K562 (cell line): Measurements from ENCODE around the gene NOPCHAP1. TPM values are rescaled to one million over a fixed set of nuclear protein-coding genes. Genes with fewer than 3 reads are reported as not detected.
A peak's percentile ranks its signal among the peaks of the same experiment; 100 is the strongest.

ENCODE experiments used
- ATAC-seq: fragments of 200-7000 bp; cut with Tn5 transposase; 3 replicates; pipeline ENCODE4 v1.9.1; 2020; ENCODE audit warnings: moderate library complexity
- BruUV-seq: library from RNA; stranded (reverse); fragments of 400-500 nt; replicated peaks from 2 replicates; lab custom pipeline; 2021; lab: Mats Ljungman, UMichigan
- CTCF ChIA-PET: fragments of 300-600 bp; formaldehyde crosslinking; extraction: SDS; loops from one replicate; lab custom pipeline; 2021; ENCODE audit warnings: low intra/inter-chr PET ratio; lab: Yijun Ruan, JAX
- POLR2A ChIA-PET: fragments of 300-600, 350-650 bp; sonication (Branson Sonifier 250); formaldehyde crosslinking; extraction: SDS; loops from one replicate; lab custom pipeline; 2021; ENCODE audit warnings: antibody characterized with exemption, inconsistent platforms; lab: Yijun Ruan, JAX
- DNase-seq, 4 experiments: peaks; one replicate each; pipeline versions ENCODE4 v3.0.0 to v3.0.0-alpha.2; 2011 to 2018; ENCODE audit warnings: low spot score in 3 of 4, mixed read lengths in 3 of 4; ENCODE audit errors: extremely low read depth in 1 of 4
- FAIRE-seq: peaks from 2 replicates; lab custom pipeline; 2011; peaks lifted over from hg19 to GRCh38; lab: Jason Lieb, UNC
- H2AFZ ChIP-seq: 2 replicates; pipeline ENCODE4 v1.6.0; 2011; ENCODE audit warnings: low read depth, low read length, control low read depth, inconsistent platforms
- H3K27ac ChIP-seq: fragments of 200-600 bp; 3 replicates; pipeline ENCODE4 v1.8.0; 2011; ENCODE audit warnings: low read depth, mild to moderate bottlenecking, control low read depth, inconsistent platforms, low read length, moderate library complexity, mixed read lengths; ENCODE audit errors: extremely low read depth
- H3K27me3 ChIP-seq, 2 experiments: fragments of 300-600 bp in 1 of 2; 2 replicates in 1 of 2; 3 replicates in 1 of 2; pipeline versions ENCODE4 v1.6.0 to v1.8.0; 2011; ENCODE audit warnings: inconsistent platforms in 2 of 2, low read length in 2 of 2, mild to moderate bottlenecking in 1 of 2, mixed read lengths in 1 of 2, moderate library complexity in 1 of 2; ENCODE audit not compliant: control insufficient read depth in 2 of 2, insufficient read depth in 2 of 2
- H3K36me3 ChIP-seq: fragments of 300-600 bp; 3 replicates; pipeline ENCODE4 v1.8.0; 2011; ENCODE audit warnings: mild to moderate bottlenecking, low read length, inconsistent platforms; ENCODE audit not compliant: control insufficient read depth, insufficient read depth
- H3K4me1 ChIP-seq, 2 experiments: fragments of 200-600 bp in 1 of 2; replicated peaks in 1 of 2; 2 replicates in 1 of 2; 3 replicates in 1 of 2; pipeline versions ENCODE4 v1.5.1 to v1.8.0; 2011; ENCODE audit warnings: inconsistent platforms in 2 of 2, low read length in 2 of 2, mild to moderate bottlenecking in 1 of 2, mixed read lengths in 1 of 2, moderate library complexity in 1 of 2; ENCODE audit not compliant: control insufficient read depth in 2 of 2, insufficient read depth in 2 of 2
- H3K4me2 ChIP-seq: 2 replicates; pipeline ENCODE4 v1.6.1; 2011; ENCODE audit warnings: low read length, control low read depth, inconsistent platforms, mixed read lengths; ENCODE audit not compliant: insufficient read depth
- H3K4me3 ChIP-seq: fragments of 200-600 bp; sonication (generic), shearing (Covaris generic); 2 replicates; pipeline ENCODE4 v1.5.1; 2016; ENCODE audit warnings: control low read depth, inconsistent platforms
- H3K79me2 ChIP-seq: fragments of 200-600 bp; 3 replicates; pipeline ENCODE4 v1.8.0; 2011; ENCODE audit warnings: low read length, inconsistent platforms; ENCODE audit not compliant: control insufficient read depth, insufficient read depth
- H3K9ac ChIP-seq, 2 experiments: 2 replicates each; pipeline versions ENCODE4 v1.6.0 to v1.6.1; 2011; ENCODE audit warnings: low read depth in 2 of 2, low read length in 2 of 2, control low read depth in 1 of 2, inconsistent platforms in 1 of 2, mild to moderate bottlenecking in 1 of 2, mixed read lengths in 1 of 2; ENCODE audit not compliant: insufficient read depth in 1 of 2
- H3K9me1 ChIP-seq: one replicate; pipeline ENCODE4 v1.6.0; 2011; ENCODE audit warnings: inconsistent platforms, mild to moderate bottlenecking, low read length, moderate library complexity; ENCODE audit not compliant: control insufficient read depth, insufficient read depth
- H3K9me3 ChIP-seq: replicated peaks from 2 replicates; pipeline ENCODE4 v1.5.1; 2011; ENCODE audit warnings: low read depth, low read length, inconsistent platforms; ENCODE audit not compliant: control insufficient read depth, insufficient read depth
- H4K20me1 ChIP-seq: replicated peaks from 2 replicates; pipeline ENCODE4 v1.6.1; 2011; ENCODE audit warnings: low read length, inconsistent platforms, mixed read lengths; ENCODE audit not compliant: control insufficient read depth, insufficient read depth
- ARHGAP35 ChIP-seq: fragments of 450-650 bp; IDR thresholded peaks from 2 replicates; pipeline ENCODE4 v1.6.1; 2018; ENCODE audit not compliant: partially characterized antibody
- BRD9 ChIP-seq: fragments of 450-650 bp; IDR thresholded peaks from 2 replicates; pipeline ENCODE4 v1.6.1; 2018; ENCODE audit warnings: low read depth; ENCODE audit not compliant: partially characterized antibody
- CBX1 ChIP-seq: sonication (generic); IDR thresholded peaks from 2 replicates; pipeline ENCODE4 v1.6.1; 2016; ENCODE audit warnings: antibody characterized with exemption, low read depth, mild to moderate bottlenecking
- L3MBTL2 ChIP-seq: fragments of 450-650 bp; IDR thresholded peaks from 2 replicates; pipeline ENCODE4 v1.6.1; 2016; ENCODE audit warnings: mild to moderate bottlenecking, moderate library complexity
- NCOA6 ChIP-seq: fragments of 450-650 bp; IDR thresholded peaks from 2 replicates; pipeline ENCODE4 v1.6.1; 2017; ENCODE audit warnings: mild to moderate bottlenecking
- RBBP5 ChIP-seq: fragments of 200-600 bp; sonication (generic); IDR thresholded peaks from 2 replicates; pipeline ENCODE4 v1.6.1; 2012; ENCODE audit warnings: borderline replicate concordance, mild to moderate bottlenecking, low read length, control low read depth, inconsistent platforms; ENCODE audit not compliant: insufficient read depth, poor library complexity, severe bottlenecking
- RBM34 ChIP-seq: fragments of 200-400 bp; formaldehyde crosslinking; IDR thresholded peaks from 2 replicates; pipeline ENCODE4 v1.6.1; 2018; ENCODE audit warnings: low read length, borderline replicate concordance; ENCODE audit not compliant: insufficient read depth
- STAT5A ChIP-seq: IDR thresholded peaks from 2 replicates; pipeline ENCODE4 v1.6.1; 2012; ENCODE audit warnings: low read length, inconsistent platforms, borderline replicate concordance
- WGBS: fragments of 100-300 bp; shearing (Covaris generic); methylation state at CpG from one replicate; pipeline ENCODE4 v1.1.6; 2016; ENCODE audit warnings: low coverage, mixed read lengths; ENCODE audit not compliant: insufficient coverage; ENCODE audit errors: missing lambda C conversion rate; 5-methylcytosine and 5-hydroxymethylcytosine counted together
- in situ Hi-C: fragments of 300-500 bp; cut with MboI; formaldehyde crosslinking; loops from 4 replicates; pipeline ENCODE4 v1.15.0; 2018; ENCODE audit warnings: inconsistent platforms, mixed read lengths
- intact Hi-C: fragments of 100-400 bp; cut with micrococcal nuclease; formaldehyde crosslinking; loops from 2 replicates; pipeline ENCODE4 v1.14.2; 2022
- polyA plus RNA-seq, 8 experiments: library from polyadenylated mRNA; depleted of rRNA in 4 of 8; stranded (reverse) in 5 of 8; unstranded in 3 of 8; fragments of >200 nt; fragmentation: Nextera tagmentation in 2 of 8; fragmentation: Illumina TruSeq in 1 of 8; extraction: Ambion mirVana in 2 of 8; extraction: Trizol in 1 of 8; gene quantifications; 2 replicates each; pipeline versions ENCODE4 v1.2.1 to v1.2.3, GENCODE V29; 2011 to 2014; ENCODE audit warnings: inconsistent platforms in 1 of 8, missing spikeins in 1 of 8
- total RNA-seq, 7 experiments: library from RNA; depleted of rRNA in 6 of 7; stranded (reverse); fragments of >200 nt in 6 of 7; fragmentation: Illumina TruSeq in 2 of 7; extraction: Trizol in 2 of 7; gene quantifications; 2 replicates each; pipeline versions ENCODE4 v1.2.1 to v1.2.3, GENCODE V29; 2011 to 2021; ENCODE audit warnings: low replicate concordance in 1 of 7
- TF ChIP-seq, protein P1 (sequence below), 2 experiments: fragments of 450-650 bp; conservative IDR thresholded peaks; 2 replicates each; pipeline ENCODE4 v1.6.1; 2017; ENCODE audit warnings: mild to moderate bottlenecking in 2 of 2, moderate library complexity in 2 of 2
- TF ChIP-seq, protein P2 (sequence below): fragments of 450-650 bp; IDR thresholded peaks from 2 replicates; pipeline ENCODE4 v1.6.1; 2018; ENCODE audit not compliant: partially characterized antibody

The NOPCHAP1 gene
- total and polyA plus RNA-seq, 9 of the 15 experiments (the other 6 are each of a cell fraction or from before 2014, with no cell fraction given), result 19.4 to 108 (median 33.4) TPM

DNA sequence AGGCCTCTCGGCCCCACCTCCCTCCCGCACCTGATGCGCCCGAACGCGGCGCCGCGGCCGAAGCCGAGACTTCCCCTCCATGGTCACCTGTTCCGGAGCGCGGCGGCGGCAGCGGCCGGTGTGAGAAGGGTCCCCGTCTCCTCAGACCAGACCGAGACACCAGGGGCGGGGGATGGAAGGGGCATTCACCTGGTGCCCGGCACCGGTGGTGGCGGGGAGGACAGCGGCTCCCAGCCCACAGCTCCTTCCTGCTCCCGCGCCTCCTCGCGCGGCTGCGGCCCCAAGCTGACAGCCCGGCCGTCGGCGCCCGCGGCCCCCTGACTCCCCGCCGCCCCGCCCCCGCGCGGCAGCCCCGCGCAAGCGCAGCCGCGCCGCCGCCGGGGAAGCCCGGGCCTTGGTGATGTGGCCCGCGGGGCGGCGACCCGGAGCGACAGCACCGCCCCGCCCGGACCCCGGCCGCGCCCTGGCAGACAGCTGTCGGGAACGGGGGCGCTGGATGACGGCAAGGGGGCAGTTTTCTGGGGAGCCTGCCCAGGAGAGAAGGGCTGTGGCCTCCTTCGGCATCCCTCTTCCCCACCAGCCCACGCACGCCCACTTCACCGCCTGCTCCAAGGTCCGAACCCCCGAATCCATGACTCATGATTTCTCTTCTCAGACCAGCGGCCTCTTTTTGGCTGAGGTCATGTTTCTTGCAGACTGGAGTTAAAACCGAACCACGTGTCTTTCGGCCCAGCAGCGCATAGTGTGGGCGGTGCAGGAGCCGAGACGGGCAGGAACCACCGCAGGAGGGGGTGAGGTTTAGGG, 27.9 kb upstream of the NOPCHAP1 start, which contains the start of gene SLC41A2 (continued):
- TF ChIP-seq RBBP5 (peak; percentile 61), STAT5A (no peak), NCOA6 (no peak), RBM34 (no peak)

DNA sequence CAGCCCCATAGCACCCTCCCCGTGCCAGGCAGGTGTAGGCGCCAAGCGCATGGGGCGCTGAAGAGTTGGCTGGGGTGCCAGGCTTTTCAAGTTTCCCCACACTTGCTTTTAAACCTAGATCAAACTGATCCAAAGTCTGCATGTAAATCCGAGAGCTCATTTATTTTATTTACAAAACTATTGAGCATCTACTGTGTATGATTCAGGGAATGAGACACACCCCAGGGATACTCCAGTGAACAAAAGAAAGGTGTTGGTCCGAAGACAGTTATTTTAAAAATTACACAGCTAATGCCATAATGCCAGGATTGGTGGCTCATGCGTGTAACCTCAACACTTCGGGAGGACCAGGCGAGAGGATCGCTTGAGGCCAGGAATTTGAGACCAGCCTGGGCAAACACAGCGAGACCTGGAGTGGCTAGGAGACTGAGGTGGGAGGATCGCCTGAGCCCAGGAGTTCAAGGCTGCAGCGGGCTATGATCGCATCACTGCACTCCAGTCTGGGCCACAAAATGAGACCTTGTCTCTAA, 27.2 kb upstream of the NOPCHAP1 start:
- DNase-seq, result peak in 1 of 4 experiments; percentile 10
- Histone ChIP-seq H4K20me1 (no peaks in the 10 kb centered on the region), H3K79me2 (no peaks in the 10 kb centered on the region), H3K4me2 (peak overlapping the region; percentile 81), H3K4me1 (peaks cover 18% of the 10 kb centered on the region in 2 experiments; a peak in 4 of 5 replicates), H3K36me3 (no peaks in the 10 kb centered on the region), H3K4me3 (peak overlapping the region; percentile 48), H3K27me3 (peaks cover 17 to 31% of the 10 kb centered on the region in 2 experiments), H3K9me3 (no peaks in the 10 kb centered on the region), H3K9me1 (no peaks in the 10 kb centered on the region), H2AFZ (peak overlapping the region; percentile 94), H3K27ac (peak overlapping the region; percentile 27; the same call in 2 of the 3 replicates), H3K9ac (peak overlapping the region; percentile 64 to 92; a peak in 3 of 4 replicates)
- ChIA-PET POLR2A (interaction anchor here (1.6 to 1.8 kb wide), 2 partner anchors 11 to 19 kb away, joined by 4 to 5 read pairs; no protein-coding TSS in a partner anchor), CTCF (no interaction called here)
- WGBS, result 44% methylated on average over 14 of the region's 14 CpGs
- in situ Hi-C loops, result no loop called here
- no TSS peak for BruUV-seq
- no peak; the same call in 2 of the 3 replicates for ATAC-seq
- intact Hi-C loops, result loop anchor here (10.0 kb wide), 1 partner anchor 574 kb away; no protein-coding TSS in a partner anchor
- FAIRE-seq, result no peak
- TF ChIP-seq L3MBTL2, result 0 out of 2 replicates have a peak, but pooled peaks have one; percentile 38
- no peak for TF ChIP-seq BRD9
- no peak for TF ChIP-seq CBX1
- TF ChIP-seq, protein P1, sequence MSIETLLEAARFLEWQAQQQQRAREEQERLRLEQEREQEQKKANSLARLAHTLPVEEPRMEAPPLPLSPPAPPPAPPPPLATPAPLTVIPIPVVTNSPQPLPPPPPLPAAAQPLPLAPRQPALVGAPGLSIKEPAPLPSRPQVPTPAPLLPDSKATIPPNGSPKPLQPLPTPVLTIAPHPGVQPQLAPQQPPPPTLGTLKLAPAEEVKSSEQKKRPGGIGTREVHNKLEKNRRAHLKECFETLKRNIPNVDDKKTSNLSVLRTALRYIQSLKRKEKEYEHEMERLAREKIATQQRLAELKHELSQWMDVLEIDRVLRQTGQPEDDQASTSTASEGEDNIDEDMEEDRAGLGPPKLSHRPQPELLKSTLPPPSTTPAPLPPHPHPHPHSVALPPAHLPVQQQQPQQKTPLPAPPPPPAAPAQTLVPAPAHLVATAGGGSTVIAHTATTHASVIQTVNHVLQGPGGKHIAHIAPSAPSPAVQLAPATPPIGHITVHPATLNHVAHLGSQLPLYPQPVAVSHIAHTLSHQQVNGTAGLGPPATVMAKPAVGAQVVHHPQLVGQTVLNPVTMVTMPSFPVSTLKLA (conservative IDR thresholded peaks at IDR 0.05), result peak in 1 of 2 experiments; percentile 27; a peak in 2 of 4 replicates
- no peak for TF ChIP-seq ARHGAP35
- TF ChIP-seq, protein P2, sequence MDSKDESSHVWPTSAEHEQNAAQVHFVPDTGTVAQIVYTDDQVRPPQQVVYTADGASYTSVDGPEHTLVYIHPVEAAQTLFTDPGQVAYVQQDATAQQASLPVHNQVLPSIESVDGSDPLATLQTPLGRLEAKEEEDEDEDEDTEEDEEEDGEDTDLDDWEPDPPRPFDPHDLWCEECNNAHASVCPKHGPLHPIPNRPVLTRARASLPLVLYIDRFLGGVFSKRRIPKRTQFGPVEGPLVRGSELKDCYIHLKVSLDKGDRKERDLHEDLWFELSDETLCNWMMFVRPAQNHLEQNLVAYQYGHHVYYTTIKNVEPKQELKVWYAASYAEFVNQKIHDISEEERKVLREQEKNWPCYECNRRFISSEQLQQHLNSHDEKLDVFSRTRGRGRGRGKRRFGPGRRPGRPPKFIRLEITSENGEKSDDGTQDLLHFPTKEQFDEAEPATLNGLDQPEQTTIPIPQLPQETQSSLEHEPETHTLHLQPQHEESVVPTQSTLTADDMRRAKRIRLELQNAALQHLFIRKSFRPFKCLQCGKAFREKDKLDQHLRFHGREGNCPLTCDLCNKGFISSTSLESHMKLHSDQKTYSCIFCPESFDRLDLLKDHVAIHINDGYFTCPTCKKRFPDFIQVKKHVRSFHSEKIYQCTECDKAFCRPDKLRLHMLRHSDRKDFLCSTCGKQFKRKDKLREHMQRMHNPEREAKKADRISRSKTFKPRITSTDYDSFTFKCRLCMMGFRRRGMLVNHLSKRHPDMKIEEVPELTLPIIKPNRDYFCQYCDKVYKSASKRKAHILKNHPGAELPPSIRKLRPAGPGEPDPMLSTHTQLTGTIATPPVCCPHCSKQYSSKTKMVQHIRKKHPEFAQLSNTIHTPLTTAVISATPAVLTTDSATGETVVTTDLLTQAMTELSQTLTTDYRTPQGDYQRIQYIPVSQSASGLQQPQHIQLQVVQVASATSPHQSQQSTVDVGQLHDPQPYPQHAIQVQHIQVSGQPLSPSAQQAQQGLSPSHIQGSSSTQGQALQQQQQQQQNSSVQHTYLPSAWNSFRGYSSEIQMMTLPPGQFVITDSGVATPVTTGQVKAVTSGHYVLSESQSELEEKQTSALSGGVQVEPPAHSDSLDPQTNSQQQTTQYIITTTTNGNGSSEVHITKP, result peak; percentile 80
